Stimulated activated CD4-positive, alpha-beta T cell treated with anti-CD3 and anti-CD28 coated beads, Interleukin-15, amount 100 ng/mL, for 48 hours (primary cell): ENCODE results near the gene TMEM190.
A peak's percentile ranks its signal among the peaks of the same experiment; 100 is the strongest.

Source experiments
- DNase-seq, 2 donors: peaks; one replicate each; pipeline ENCODE4 v3.0.0-alpha.2; 2020; ENCODE audit warnings: low read depth in 2 of 2

The TMEM190 gene

GRCh38 chr19:55372316-55373081 is 4.1 kb upstream of the TMEM190 start:
- DNase-seq: no peak

- no peak for DNase-seq
Observed at GRCh38 chr19:55373306-55373992, 3.2 kb upstream of the TMEM190 start.

GRCh38 chr19:55373993-55374757 is 2.5 kb upstream of the TMEM190 start:
- DNase-seq: no peak

GRCh38 chr19:55377356-55378131 is 918 bp downstream of the TMEM190 start:
- no peak for DNase-seq

- DNase-seq: no peak
Observed at GRCh38 chr19:55379174-55379573, 2.5 kb downstream of the TMEM190 start.

- no peak for DNase-seq
Observed at GRCh38 chr19:55382013-55382412, 5.4 kb downstream of the TMEM190 start.

GRCh38 chr19:55382522-55383054 is 6.0 kb downstream of the TMEM190 start:
- DNase-seq: no peak

- DNase-seq: no peak
Observed at GRCh38 chr19:55383279-55384130, 6.9 kb downstream of the TMEM190 start.

GRCh38 chr19:55384131-55384919 is 7.7 kb downstream of the TMEM190 start, which contains the start of gene TMEM238:
TMEM238 (minus strand) TSS chr19:55384292; CDS start chr19:55384259, 33 bp downstream.
- no peak for DNase-seq

GRCh38 chr19:55384920-55385723 is 8.5 kb downstream of the TMEM190 start:
- DNase-seq: peak; percentile 89 to 97

- peak; percentile 96 to 97 for DNase-seq
Observed at GRCh38 chr19:55385724-55386492, 9.3 kb downstream of the TMEM190 start, which contains the start of gene RPL28. RPL28 (plus strand) TSS chr19:55385932; CDS start chr19:55386358, 426 bp downstream.

- no peak for DNase-seq
Observed at GRCh38 chr19:55386493-55386971, 9.9 kb downstream of the TMEM190 start.

- no peak for DNase-seq
Observed at GRCh38 chr19:55387736-55388497, 11.3 kb downstream of the TMEM190 start.

GRCh38 chr19:55389386-55390317 is 13.0 kb downstream of the TMEM190 start:
- DNase-seq: no peak

- DNase-seq: no peak
Observed at GRCh38 chr19:55390461-55390880, 13.8 kb downstream of the TMEM190 start.

GRCh38 chr19:55391191-55391670 is 14.6 kb downstream of the TMEM190 start:
- DNase-seq: no peak
